Measurements from ENCODE around the gene HAL. TPM values are rescaled to one million over a fixed set of nuclear protein-coding genes. Genes with fewer than 3 reads are reported as not detected.

Gene HAL
- total RNA-seq, 1 donor from 2014 or later, result 1.7 TPM

- H3K9me3 Mint-ChIP-seq (ENCODE audit: unreplicated experiment), result no peaks in the 10 kb centered on the region
- no peaks in the 10 kb centered on the region for H3K27me3 Mint-ChIP-seq (ENCODE audit: unreplicated experiment)
- H3K4me1 Mint-ChIP-seq (ENCODE audit: unreplicated experiment), result peaks cover 14% of the 10 kb centered on the region
These were observed 45.0 kb upstream of the HAL start for GRCh38 chr12:96041181-96041580.

GRCh38 chr12:96040305-96041133 is 44.4 kb upstream of the HAL start:
- TF ChIP-seq CTCF (IDR thresholded peaks at IDR 0.05), result no peak
- H3K36me3 Mint-ChIP-seq (ENCODE audit: unreplicated experiment), result no peaks in the 10 kb centered on the region
- peaks cover 14% of the 10 kb centered on the region for H3K4me1 Mint-ChIP-seq (ENCODE audit: unreplicated experiment)
- no peak for DNase-seq (ENCODE audit: extremely low spot score, unreplicated experiment)
- H3K4me3 Mint-ChIP-seq (ENCODE audit: unreplicated experiment), result no peak overlapping the region
- no peaks in the 10 kb centered on the region for H3K27me3 Mint-ChIP-seq (ENCODE audit: unreplicated experiment)
- H3K27ac Mint-ChIP-seq (ENCODE audit: unreplicated experiment), result no peak overlapping the region
- H3K9me3 Mint-ChIP-seq (ENCODE audit: unreplicated experiment), result no peaks in the 10 kb centered on the region

More at GRCh38 chr12:96041181-96041580, 45.0 kb upstream of the HAL start:
- H3K27ac Mint-ChIP-seq (ENCODE audit: unreplicated experiment), result no peak overlapping the region
- no peak overlapping the region for H3K4me3 Mint-ChIP-seq (ENCODE audit: unreplicated experiment)
- no peak for TF ChIP-seq CTCF (IDR thresholded peaks at IDR 0.05)
- no peaks in the 10 kb centered on the region for H3K36me3 Mint-ChIP-seq (ENCODE audit: unreplicated experiment)
- DNase-seq (ENCODE audit: extremely low spot score, unreplicated experiment), result no peak

GRCh38 chr12:96039516-96039915 is 43.4 kb upstream of the HAL start:
- no peak for DNase-seq (ENCODE audit: extremely low spot score, unreplicated experiment)
- no peak for TF ChIP-seq CTCF (IDR thresholded peaks at IDR 0.05)
- Mint-ChIP-seq H3K4me1 (ENCODE audit: unreplicated experiment) (peaks cover 8% of the 10 kb centered on the region), H3K9me3 (ENCODE audit: unreplicated experiment) (no peaks in the 10 kb centered on the region), H3K27me3 (ENCODE audit: unreplicated experiment) (no peaks in the 10 kb centered on the region), H3K4me3 (ENCODE audit: unreplicated experiment) (no peak overlapping the region), H3K27ac (ENCODE audit: unreplicated experiment) (no peak overlapping the region), H3K36me3 (ENCODE audit: unreplicated experiment) (no peaks in the 10 kb centered on the region)

GRCh38 chr12:96036765-96037455 is 40.8 kb upstream of the HAL start:
- H3K9me3 Mint-ChIP-seq (ENCODE audit: unreplicated experiment), result no peaks in the 10 kb centered on the region
- H3K27me3 Mint-ChIP-seq (ENCODE audit: unreplicated experiment), result no peaks in the 10 kb centered on the region
- no peak for TF ChIP-seq CTCF (IDR thresholded peaks at IDR 0.05)
- H3K27ac Mint-ChIP-seq (ENCODE audit: unreplicated experiment), result no peak overlapping the region
- no peak overlapping the region for H3K4me3 Mint-ChIP-seq (ENCODE audit: unreplicated experiment)
- H3K4me1 Mint-ChIP-seq (ENCODE audit: unreplicated experiment), result peaks cover 3% of the 10 kb centered on the region
- H3K36me3 Mint-ChIP-seq (ENCODE audit: unreplicated experiment), result no peaks in the 10 kb centered on the region
- DNase-seq (ENCODE audit: extremely low spot score, unreplicated experiment), result no peak
